Stimulated activated CD8-positive, alpha-beta memory T cell treated with anti-CD3 and anti-CD28 coated beads, Interleukin-2, amount 100 ng/mL, for 48 hours (primary cell): ENCODE data around the gene YIPF3.
"Not testable (repeated sequence)": the region's sequence is repeated elsewhere in the genome, so short reads cannot be mapped to it uniquely, and the experiment has no call there.

Experiments used
- DNase-seq, 2 donors: peaks; one replicate each; pipeline ENCODE4 v3.0.0-alpha.2; 2020; ENCODE audit warnings: low read depth in 2 of 2

The YIPF3 gene

GRCh38 chr6:43509984-43510826 is 6.5 kb downstream of the YIPF3 start, which contains the start of gene LRRC73:
Gene LRRC73 (minus strand): TSS chr6:43510346. CDS start chr6:43509785, 561 bp downstream.
- DNase-seq: peak; percentile 71 to 76

GRCh38 chr6:43509142-43509983 is 7.4 kb downstream of the YIPF3 start:
- no peak for DNase-seq

GRCh38 chr6:43508481-43509141 is 8.1 kb downstream of the YIPF3 start:
- no peak for DNase-seq

GRCh38 chr6:43506667-43507471 is 9.9 kb downstream of the YIPF3 start:
- DNase-seq: peak; percentile 54 to 69

GRCh38 chr6:43506171-43506570 is 10.6 kb downstream of the YIPF3 start:
- DNase-seq: no peak

GRCh38 chr6:43505718-43506117 is 11.0 kb downstream of the YIPF3 start:
- no peak for DNase-seq

- no peak for DNase-seq
These were observed 11.8 kb downstream of the YIPF3 start for GRCh38 chr6:43504756-43505593.

- no peak for DNase-seq
These were observed 13.3 kb downstream of the YIPF3 start for GRCh38 chr6:43503443-43503842.

- DNase-seq: no peak
These were observed 14.1 kb downstream of the YIPF3 start for GRCh38 chr6:43502666-43503065.

GRCh38 chr6:43500921-43501320 is 15.8 kb downstream of the YIPF3 start:
- DNase-seq: no peak

- DNase-seq: no peak
These were observed 17.5 kb downstream of the YIPF3 start for GRCh38 chr6:43499028-43499815.

GRCh38 chr6:43498291-43498690 is 18.4 kb downstream of the YIPF3 start:
- not testable (repeated sequence) for DNase-seq

GRCh38 chr6:43497689-43498088 is 19.0 kb downstream of the YIPF3 start:
- no peak for DNase-seq

- no peak for DNase-seq
These were observed 19.7 kb downstream of the YIPF3 start for GRCh38 chr6:43497129-43497396.

GRCh38 chr6:43496370-43497128 is 20.2 kb downstream of the YIPF3 start:
- no peak for DNase-seq

- no peak for DNase-seq
These were observed 21.3 kb downstream of the YIPF3 start for GRCh38 chr6:43495409-43495941.

- no peak for DNase-seq
These were observed 22.0 kb downstream of the YIPF3 start for GRCh38 chr6:43494766-43495165.

- no peak for DNase-seq
These were observed 22.4 kb downstream of the YIPF3 start for GRCh38 chr6:43494321-43494720.

- DNase-seq: no peak
These were observed 22.9 kb downstream of the YIPF3 start for GRCh38 chr6:43493833-43494232.
